Activated naive CD4-positive, alpha-beta T cell treated with anti-CD3 and anti-CD28 coated beads, Interleukin-2, amount 50 U/mL, for 24 hours (primary cell): ENCODE data around the gene C3.
"Not testable (repeated sequence)": the region's sequence is repeated elsewhere in the genome, so short reads cannot be mapped to it uniquely, and the experiment has no call there.

Experiments used
- H3K27ac Mint-ChIP-seq: one replicate; pipeline ENCODE4 v1.8.0; 2021; ENCODE audit warnings: mild to moderate bottlenecking, mixed read lengths
- H3K27me3 Mint-ChIP-seq: one replicate; pipeline ENCODE4 v1.8.0; 2021; ENCODE audit warnings: mixed read lengths
- H3K36me3 Mint-ChIP-seq: one replicate; pipeline ENCODE4 v1.8.0; 2021; ENCODE audit warnings: mixed read lengths
- H3K4me1 Mint-ChIP-seq: one replicate; pipeline ENCODE4 v1.8.0; 2021; ENCODE audit warnings: mixed read lengths
- H3K4me3 Mint-ChIP-seq: one replicate; pipeline ENCODE4 v1.8.0; 2021; ENCODE audit warnings: mild to moderate bottlenecking, mixed read lengths
- H3K9me3 Mint-ChIP-seq: one replicate; pipeline ENCODE4 v1.8.0; 2021; ENCODE audit warnings: mixed read lengths

C3 gene

DNA sequence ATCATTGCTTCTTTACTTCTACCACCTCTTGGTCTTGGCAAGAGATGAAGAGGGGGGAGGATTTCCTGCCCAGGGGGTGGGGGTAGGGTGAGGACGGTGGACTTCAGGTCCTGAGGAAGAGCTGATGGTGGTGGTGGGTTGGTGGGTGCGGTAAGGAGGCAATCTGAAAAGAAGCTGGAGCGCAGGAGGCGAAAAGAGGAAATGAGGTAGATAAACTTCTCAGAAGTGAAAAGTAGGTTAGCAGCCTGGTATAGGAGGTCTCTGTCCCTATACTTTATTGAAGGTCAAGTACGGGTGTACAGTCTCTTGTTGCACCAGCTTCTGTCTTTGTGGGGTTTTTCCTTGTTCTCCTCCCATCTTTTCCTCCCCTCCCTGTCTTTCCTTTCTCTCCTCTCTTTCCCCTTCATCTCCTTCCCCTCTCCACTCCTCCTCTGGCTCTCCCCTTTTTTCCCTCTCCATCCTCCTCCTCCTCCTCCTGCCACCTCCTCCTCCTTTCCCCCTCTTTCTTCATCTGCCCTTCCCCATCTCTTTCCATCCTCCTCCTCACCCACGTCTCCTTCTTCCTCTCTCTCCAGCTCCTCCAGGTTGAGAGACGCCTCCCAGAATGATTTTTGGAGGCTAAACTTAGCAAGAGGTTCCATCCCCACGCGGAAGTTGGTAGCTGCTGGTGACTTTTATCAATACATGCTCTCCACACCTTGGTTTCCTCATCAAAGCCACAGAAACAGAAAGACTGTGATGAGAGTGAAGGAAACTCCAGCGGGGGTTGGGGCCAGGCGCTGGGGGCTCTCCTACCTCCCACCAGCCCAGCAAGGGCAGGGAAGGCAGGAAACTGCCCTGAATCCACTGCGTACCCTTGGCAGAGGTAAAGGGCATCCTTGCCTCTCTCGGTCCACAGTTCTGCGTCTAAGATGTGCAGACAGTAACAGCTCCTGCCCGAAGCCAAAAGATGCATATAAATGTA lies 65.8 kb downstream of the C3 start:
- Mint-ChIP-seq H3K4me1 (peaks cover 50% of the 10 kb centered on the region), H3K4me3 (peak overlapping the region; percentile 84), H3K27me3 (no peaks in the 10 kb centered on the region), H3K27ac (peak overlapping the region; percentile 97), H3K9me3 (no peaks in the 10 kb centered on the region), H3K36me3 (peaks cover 11% of the 10 kb centered on the region)

DNA sequence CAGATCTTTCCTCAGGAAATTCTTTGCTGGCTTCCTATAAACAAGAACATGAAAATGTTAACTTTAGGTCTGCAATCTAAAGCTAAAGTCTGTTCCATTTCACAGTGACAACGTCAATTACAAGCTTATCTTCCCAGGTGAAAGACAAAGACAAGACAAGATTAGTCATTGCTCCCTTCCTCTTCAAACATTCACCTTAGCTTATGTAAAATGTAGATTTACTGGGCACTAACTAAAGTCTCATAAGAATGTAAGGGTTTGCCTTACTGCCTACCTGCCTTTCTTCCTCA lies 67.7 kb downstream of the C3 start:
- peaks cover 3% of the 10 kb centered on the region for H3K36me3 Mint-ChIP-seq
- no peaks in the 10 kb centered on the region for H3K9me3 Mint-ChIP-seq
- peaks cover 40% of the 10 kb centered on the region for H3K4me1 Mint-ChIP-seq
- H3K4me3 Mint-ChIP-seq = no peak overlapping the region
- peak overlapping the region; percentile 42 for H3K27ac Mint-ChIP-seq
- H3K27me3 Mint-ChIP-seq = no peaks in the 10 kb centered on the region

- H3K36me3 Mint-ChIP-seq = no peaks in the 10 kb centered on the region
- no peak overlapping the region for H3K27ac Mint-ChIP-seq
- peaks cover 40% of the 10 kb centered on the region for H3K4me1 Mint-ChIP-seq
- H3K4me3 Mint-ChIP-seq = peak overlapping the region; percentile 36
- H3K9me3 Mint-ChIP-seq = no peaks in the 10 kb centered on the region
- H3K27me3 Mint-ChIP-seq = no peaks in the 10 kb centered on the region
Observed at GRCh38 chr19:6651965-6652804, 68.3 kb downstream of the C3 start.

DNA sequence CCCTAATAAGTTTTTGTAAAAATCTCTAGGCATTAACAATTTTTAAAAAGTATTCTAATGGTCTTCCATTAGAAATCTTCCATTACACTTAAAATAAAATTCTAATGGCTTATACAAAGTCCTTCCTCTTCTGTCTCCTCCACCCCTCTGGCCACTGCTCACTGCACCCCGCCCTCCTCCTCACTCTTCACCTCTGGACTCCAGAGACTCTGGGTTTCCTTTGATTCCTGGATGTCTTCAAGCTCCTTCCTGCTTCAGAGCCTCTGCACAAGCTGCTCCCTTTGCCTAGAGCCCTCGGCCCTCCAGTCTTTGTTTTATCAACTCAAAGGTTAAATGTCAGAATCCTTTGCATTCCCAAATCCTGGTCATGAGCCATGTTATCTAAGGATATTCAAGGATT lies 71.3 kb downstream of the C3 start:
- Mint-ChIP-seq H3K4me1 (peaks cover 26% of the 10 kb centered on the region), H3K27ac (no peak overlapping the region), H3K4me3 (no peak overlapping the region), H3K36me3 (no peaks in the 10 kb centered on the region), H3K27me3 (no peaks in the 10 kb centered on the region), H3K9me3 (no peaks in the 10 kb centered on the region)

DNA sequence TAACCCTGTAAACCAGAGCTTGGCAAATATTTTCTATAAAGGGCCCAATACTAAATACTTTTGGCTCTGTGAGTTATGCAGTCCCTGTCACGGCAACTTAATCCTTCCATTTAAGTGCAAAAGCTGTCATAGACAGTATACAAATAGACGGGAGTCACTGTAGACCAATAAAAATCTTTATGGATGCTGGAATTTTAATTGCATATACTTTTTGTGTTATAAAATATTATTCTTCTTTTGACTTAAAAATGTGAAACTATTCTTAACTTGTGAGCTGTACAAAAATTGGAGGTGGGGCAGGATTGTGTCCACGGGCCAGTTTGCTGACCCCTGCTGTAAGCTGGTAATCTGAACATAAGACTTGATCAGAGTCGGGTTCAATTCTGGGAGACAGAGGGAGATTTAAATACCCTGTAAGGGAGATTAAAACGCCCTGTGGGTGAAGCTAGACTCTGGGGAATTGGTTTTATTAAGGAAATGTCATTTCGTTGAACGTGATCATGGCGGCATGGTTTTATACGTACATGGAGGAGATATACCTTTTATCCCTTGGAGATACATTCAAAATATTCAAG lies 72.2 kb downstream of the C3 start:
- Mint-ChIP-seq H3K4me1 (peaks cover 19% of the 10 kb centered on the region), H3K27ac (no peak overlapping the region), H3K36me3 (no peaks in the 10 kb centered on the region), H3K9me3 (no peaks in the 10 kb centered on the region), H3K4me3 (no peak overlapping the region), H3K27me3 (no peaks in the 10 kb centered on the region)

DNA sequence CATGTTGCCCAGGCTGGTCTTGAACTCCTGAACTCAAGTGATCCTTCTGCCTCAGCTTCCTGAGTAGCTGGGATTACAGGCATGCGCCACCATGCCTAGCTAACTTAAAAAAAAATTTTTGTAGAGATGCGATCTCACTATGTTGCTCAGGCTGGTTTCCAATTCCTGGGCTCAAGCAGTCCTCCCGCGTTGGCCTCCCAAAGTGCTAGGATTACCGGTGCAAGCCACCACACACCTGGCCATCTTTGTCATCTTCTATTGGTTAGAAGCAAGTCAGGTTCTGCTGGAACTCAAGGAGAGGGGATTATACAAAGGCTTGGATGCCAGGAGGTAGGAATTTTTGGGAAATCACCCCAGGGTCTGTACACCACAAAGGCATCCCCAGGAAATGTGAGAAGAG lies 75.7 kb downstream of the C3 start:
- H3K4me3 Mint-ChIP-seq = no peak overlapping the region
- H3K36me3 Mint-ChIP-seq = no peaks in the 10 kb centered on the region
- no peaks in the 10 kb centered on the region for H3K9me3 Mint-ChIP-seq
- H3K27ac Mint-ChIP-seq = no peak overlapping the region
- H3K27me3 Mint-ChIP-seq = no peaks in the 10 kb centered on the region
- H3K4me1 Mint-ChIP-seq = peaks cover 20% of the 10 kb centered on the region

DNA sequence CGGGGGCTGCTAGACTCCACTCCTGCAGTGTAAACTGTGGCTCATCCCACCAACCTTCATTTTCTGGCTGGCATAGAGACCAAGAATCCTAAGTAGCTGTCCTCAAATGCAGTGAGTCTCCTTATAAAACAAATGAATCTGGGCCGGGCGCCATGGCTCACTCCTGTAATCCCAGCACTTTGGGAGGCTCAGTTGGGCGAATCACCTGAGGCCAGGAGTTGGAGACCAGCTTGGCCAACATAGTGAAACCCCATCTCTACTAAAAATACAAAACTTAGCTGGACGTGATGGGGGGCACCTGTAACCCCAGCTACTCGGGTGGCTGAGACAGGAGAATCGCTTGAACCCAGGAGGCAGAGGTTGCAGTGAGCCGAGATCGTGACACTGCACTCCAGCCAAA lies 80.1 kb downstream of the C3 start:
- H3K4me3 Mint-ChIP-seq = not testable (repeated sequence)

DNA sequence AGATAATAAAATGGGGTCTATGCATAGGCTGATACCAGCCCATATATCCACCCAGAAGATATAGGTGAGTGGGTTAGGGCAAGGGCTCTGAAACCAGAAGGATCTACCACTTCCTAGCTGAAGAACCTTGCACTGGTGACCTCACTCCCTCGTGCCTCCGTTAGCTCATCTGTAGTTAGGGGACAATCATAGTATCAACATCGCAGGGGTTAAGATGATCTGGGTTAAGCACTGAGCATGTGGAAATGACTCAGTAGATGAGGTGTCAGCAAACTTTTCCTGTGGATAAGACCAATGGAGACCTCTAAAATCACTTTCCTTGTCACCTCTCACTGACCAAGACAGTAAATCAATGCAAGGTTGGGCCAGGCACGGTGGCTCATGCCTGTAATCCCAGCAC lies 81.0 kb downstream of the C3 start:
- no peaks in the 10 kb centered on the region for H3K9me3 Mint-ChIP-seq
- no peaks in the 10 kb centered on the region for H3K27me3 Mint-ChIP-seq
- no peak overlapping the region for H3K27ac Mint-ChIP-seq
- no peak overlapping the region for H3K4me3 Mint-ChIP-seq
- peaks cover 29% of the 10 kb centered on the region for H3K4me1 Mint-ChIP-seq
- no peaks in the 10 kb centered on the region for H3K36me3 Mint-ChIP-seq

More for the DNA sequence above, 80.1 kb downstream of the C3 start:
- not testable (repeated sequence) for H3K36me3 Mint-ChIP-seq, H3K27me3 Mint-ChIP-seq, H3K27ac Mint-ChIP-seq, H3K9me3 Mint-ChIP-seq
- peaks cover 28% of the 10 kb centered on the region for H3K4me1 Mint-ChIP-seq

- not testable (repeated sequence) for H3K36me3 Mint-ChIP-seq, H3K27me3 Mint-ChIP-seq, H3K4me3 Mint-ChIP-seq, H3K9me3 Mint-ChIP-seq, H3K27ac Mint-ChIP-seq
- H3K4me1 Mint-ChIP-seq = peaks cover 35% of the 10 kb centered on the region
Observed at GRCh38 chr19:6633456-6633813, 87.0 kb downstream of the C3 start.

- not testable (repeated sequence) for H3K27ac Mint-ChIP-seq, H3K27me3 Mint-ChIP-seq, H3K36me3 Mint-ChIP-seq, H3K9me3 Mint-ChIP-seq, H3K4me3 Mint-ChIP-seq
- H3K4me1 Mint-ChIP-seq = peaks cover 32% of the 10 kb centered on the region
Observed at GRCh38 chr19:6632747-6633455, 87.5 kb downstream of the C3 start.

- Mint-ChIP-seq H3K4me3 (no peak overlapping the region), H3K27me3 (peaks cover 2% of the 10 kb centered on the region), H3K9me3 (no peaks in the 10 kb centered on the region), H3K36me3 (peaks cover 1% of the 10 kb centered on the region), H3K4me1 (peaks cover 32% of the 10 kb centered on the region), H3K27ac (no peak overlapping the region)
Observed at GRCh38 chr19:6632002-6632621, 88.3 kb downstream of the C3 start.
